ENCODE results near the gene VWA8.
A peak's percentile ranks its signal among the peaks of the same experiment; 100 is the strongest.

VWA8 gene

DNA sequence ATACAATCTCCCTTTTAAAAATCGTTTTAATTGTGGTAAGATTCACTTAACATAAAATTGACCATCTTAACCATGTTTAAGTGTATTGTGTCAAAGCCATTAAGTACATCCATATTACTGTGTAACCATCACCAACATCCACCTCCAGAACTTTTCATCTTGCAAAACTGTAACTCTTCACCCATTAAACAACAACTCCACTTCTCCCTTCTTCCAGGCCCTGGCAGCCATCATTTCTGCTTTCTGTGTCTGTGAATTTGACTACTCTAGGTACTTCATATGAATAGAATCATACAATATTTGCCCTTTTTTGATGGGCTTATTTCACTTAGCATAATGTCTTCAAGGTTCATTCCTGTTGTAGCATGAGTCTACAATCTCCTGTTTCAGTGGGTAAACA, 36.5 kb upstream of the VWA8 start:
- no peak for TF ChIP-seq CTCF (IDR thresholded peaks at IDR 0.05; ENCODE audit: extremely low read depth, insufficient read depth, missing control alignments)
- in situ Hi-C loops (cut with MboI; ENCODE audit: low pct_unique_long_range_greater_than_20kb, low sequenced_read_pairs, unreplicated experiment) = no loop called here
- DNase-seq (ENCODE audit: low spot score) = no peak

- DNase-seq (ENCODE audit: low spot score) = peak; percentile 19
- TF ChIP-seq CTCF (IDR thresholded peaks at IDR 0.05; ENCODE audit: extremely low read depth, insufficient read depth, missing control alignments) = no peak
- in situ Hi-C loops (cut with MboI; ENCODE audit: low pct_unique_long_range_greater_than_20kb, low sequenced_read_pairs, unreplicated experiment) = no loop called here
These were observed 35.0 kb upstream of the VWA8 start for GRCh38 chr13:41995946-41996345.

DNA sequence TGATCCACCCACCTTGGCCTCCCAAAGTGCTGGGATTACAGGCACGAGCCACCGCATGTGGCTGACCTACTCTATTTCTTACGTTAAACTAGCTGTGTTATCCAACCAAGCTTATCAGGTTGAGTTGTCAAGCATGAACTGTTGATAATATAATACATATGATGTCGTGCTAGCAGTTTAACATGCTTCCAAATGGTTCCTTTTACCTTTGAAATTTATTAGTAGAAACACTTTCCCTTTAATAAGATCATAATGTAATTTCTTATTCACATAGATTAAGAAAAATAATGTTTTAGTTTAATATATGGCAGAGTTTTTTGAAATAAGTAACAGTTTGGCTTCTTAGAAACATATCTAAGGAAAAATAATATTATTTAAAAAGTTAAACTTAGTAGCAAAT, 34.4 kb upstream of the VWA8 start:
- in situ Hi-C loops (cut with MboI; ENCODE audit: low pct_unique_long_range_greater_than_20kb, low sequenced_read_pairs, unreplicated experiment) = no loop called here
- no peak for DNase-seq (ENCODE audit: low spot score)

DNA sequence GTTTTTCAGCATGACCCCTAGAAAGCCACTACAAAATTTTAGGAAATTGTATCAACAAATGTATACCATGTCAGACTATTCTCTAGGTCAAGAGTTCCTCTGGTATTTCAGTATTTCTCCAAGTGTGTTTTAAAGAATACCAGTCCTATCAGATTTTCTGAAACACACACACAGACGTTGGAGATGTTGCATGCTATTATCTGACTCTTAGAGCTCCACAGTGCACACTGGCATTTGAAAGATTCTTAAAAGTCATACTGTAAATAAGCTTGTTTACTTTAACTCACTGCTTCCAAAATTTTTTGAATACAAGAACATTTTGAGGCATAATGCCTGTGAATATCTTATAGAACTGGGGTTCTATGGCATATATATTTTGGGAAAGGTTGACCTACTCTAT, 33.8 kb upstream of the VWA8 start:
- TF ChIP-seq CTCF (IDR thresholded peaks at IDR 0.05; ENCODE audit: extremely low read depth, insufficient read depth, missing control alignments) = no peak
- in situ Hi-C loops (cut with MboI; ENCODE audit: low pct_unique_long_range_greater_than_20kb, low sequenced_read_pairs, unreplicated experiment) = no loop called here
- no peak for DNase-seq (ENCODE audit: low spot score)

More for the DNA sequence above, 34.4 kb upstream of the VWA8 start:
- no peak for TF ChIP-seq CTCF (IDR thresholded peaks at IDR 0.05; ENCODE audit: extremely low read depth, insufficient read depth, missing control alignments)

DNA sequence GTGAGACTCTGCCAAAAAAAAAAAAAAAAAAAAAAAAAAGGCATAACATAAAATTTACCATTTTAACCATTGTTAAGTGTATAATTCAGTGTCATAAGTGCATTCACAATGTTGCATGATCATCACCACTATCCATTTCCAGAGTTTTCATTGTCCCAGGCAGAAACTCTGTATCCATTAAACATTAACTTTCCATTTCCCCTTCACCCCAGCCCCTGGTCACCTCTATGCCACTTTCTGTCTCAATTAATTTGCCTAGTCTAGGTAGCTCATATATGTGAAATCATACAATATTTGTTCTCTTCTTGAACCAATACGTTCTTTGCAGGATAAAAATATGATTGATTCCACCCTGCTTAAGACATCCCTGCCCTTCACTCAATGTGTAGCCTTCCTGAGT, 31.0 kb upstream of the VWA8 start:
- in situ Hi-C loops (cut with MboI; ENCODE audit: low pct_unique_long_range_greater_than_20kb, low sequenced_read_pairs, unreplicated experiment) = no loop called here
- no peak for TF ChIP-seq CTCF (IDR thresholded peaks at IDR 0.05; ENCODE audit: extremely low read depth, insufficient read depth, missing control alignments)
- no peak for DNase-seq (ENCODE audit: low spot score)

DNA sequence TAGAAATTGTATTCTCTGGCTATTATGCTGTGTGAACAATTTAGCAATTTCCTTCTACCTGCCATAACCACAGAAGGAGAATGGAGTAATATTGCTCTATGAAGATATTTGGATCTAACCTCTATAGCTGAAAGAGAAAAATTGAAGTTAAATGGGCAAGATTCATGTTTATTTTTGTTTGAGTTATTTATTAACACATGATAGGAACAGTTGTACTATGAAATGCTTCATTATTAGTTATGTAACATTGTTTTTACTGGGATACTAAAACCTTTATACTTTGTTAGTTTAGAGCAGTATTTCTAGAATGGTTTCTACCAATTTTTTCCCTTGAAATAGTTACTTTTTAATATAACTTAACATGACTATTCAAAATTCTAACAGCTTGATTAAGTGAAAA, 27.3 kb upstream of the VWA8 start:
- in situ Hi-C loops (cut with MboI; ENCODE audit: low pct_unique_long_range_greater_than_20kb, low sequenced_read_pairs, unreplicated experiment) = no loop called here
- TF ChIP-seq CTCF (IDR thresholded peaks at IDR 0.05; ENCODE audit: extremely low read depth, insufficient read depth, missing control alignments) = no peak
- DNase-seq (ENCODE audit: low spot score) = no peak
